A673 (cell line): ENCODE results near the gene CST8. TPM values are rescaled to one million over a fixed set of nuclear protein-coding genes. Genes with fewer than 3 reads are reported as not detected.

Source experiments
- BruUV-seq: library from RNA; stranded (reverse); fragments of 400-500 nt; replicated peaks from 2 replicates; lab custom pipeline; 2021; lab: Mats Ljungman, UMichigan
- CTCF ChIA-PET: fragments of 300-600 bp; sonication (Branson Sonifier 250); formaldehyde crosslinking; loops from one replicate; lab custom pipeline; 2022; ENCODE audit warnings: antibody characterized with exemption; lab: Charles Lee
- POLR2A ChIA-PET: fragments of 300-600 bp; sonication (Branson Sonifier 250); formaldehyde crosslinking; loops from one replicate; lab custom pipeline; 2022; ENCODE audit warnings: antibody characterized with exemption; ENCODE audit not compliant: low non-redundant PET; lab: Charles Lee
- DNase-seq: peaks from one replicate; pipeline ENCODE4 v3.0.0-alpha.2; 2015; ENCODE audit warnings: low spot score
- H3K27ac ChIP-seq: fragments of 200-600 bp; sonication (generic); 2 replicates; pipeline ENCODE4 v1.5.1; 2016; ENCODE audit warnings: mixed run types, low read depth, mild to moderate bottlenecking, mixed read lengths, antibody characterized with exemption, low read length; ENCODE audit not compliant: poor library complexity, severe bottlenecking
- H3K27me3 ChIP-seq: fragments of 200-600 bp; sonication (generic); replicated peaks from 2 replicates; pipeline ENCODE4 v1.6.1; 2017; ENCODE audit warnings: mixed run types, low read depth, mild to moderate bottlenecking, mixed read lengths, antibody characterized with exemption, low read length; ENCODE audit not compliant: insufficient read depth, poor library complexity
- H3K36me3 ChIP-seq: fragments of 200-600 bp; sonication (generic); 2 replicates; pipeline ENCODE4 v1.6.1; 2016; ENCODE audit warnings: mixed run types, mild to moderate bottlenecking, mixed read lengths, antibody characterized with exemption, low read length; ENCODE audit not compliant: insufficient read depth, poor library complexity, severe bottlenecking
- H3K4me1 ChIP-seq: fragments of 200-600 bp; sonication (generic); 2 replicates; pipeline ENCODE4 v1.6.1; 2017; ENCODE audit warnings: mixed run types, mild to moderate bottlenecking, mixed read lengths, antibody characterized with exemption, low read length; ENCODE audit not compliant: insufficient read depth, poor library complexity, severe bottlenecking
- H3K4me3 ChIP-seq: fragments of 200-600 bp; sonication (generic); 2 replicates; pipeline ENCODE4 v1.5.1; 2016; ENCODE audit warnings: low read depth, mixed run types, mild to moderate bottlenecking, mixed read lengths, low read length; ENCODE audit not compliant: poor library complexity, severe bottlenecking
- H3K9me3 ChIP-seq: fragments of 200-600 bp; sonication (generic); 2 replicates; pipeline ENCODE4 v1.6.1; 2016; ENCODE audit warnings: mixed run types, low read depth, mild to moderate bottlenecking, mixed read lengths, antibody characterized with exemption, low read length; ENCODE audit not compliant: poor library complexity, severe bottlenecking
- EZH2 ChIP-seq: fragments of 200-600 bp; sonication (generic); IDR thresholded peaks from 2 replicates; pipeline ENCODE4 v1.6.1; 2017; ENCODE audit warnings: borderline replicate concordance, low read depth, mild to moderate bottlenecking, mixed read lengths, antibody characterized with exemption, low read length; ENCODE audit not compliant: poor library complexity, severe bottlenecking
- intact Hi-C: fragments of 100-400 bp; cut with micrococcal nuclease; formaldehyde crosslinking; loops from one replicate; pipeline ENCODE4 v1.10.0; 2022; ENCODE audit not compliant: unreplicated experiment
- total RNA-seq: library from RNA; stranded (reverse); gene quantifications from 2 replicates; pipeline ENCODE4 v1.2.3, GENCODE V29; 2021
- TF ChIP-seq, protein P1 (sequence below): fragments of 300-800, 200-600 bp; sonication (generic); conservative IDR thresholded peaks from 2 replicates; pipeline ENCODE4 v1.5.1; 2017; ENCODE audit warnings: low read depth, mild to moderate bottlenecking, antibody characterized with exemption, low read length, moderate library complexity, mixed read lengths

Gene CST8
- total RNA-seq, 1 experiment from 2014 or later, result not detected

DNA sequence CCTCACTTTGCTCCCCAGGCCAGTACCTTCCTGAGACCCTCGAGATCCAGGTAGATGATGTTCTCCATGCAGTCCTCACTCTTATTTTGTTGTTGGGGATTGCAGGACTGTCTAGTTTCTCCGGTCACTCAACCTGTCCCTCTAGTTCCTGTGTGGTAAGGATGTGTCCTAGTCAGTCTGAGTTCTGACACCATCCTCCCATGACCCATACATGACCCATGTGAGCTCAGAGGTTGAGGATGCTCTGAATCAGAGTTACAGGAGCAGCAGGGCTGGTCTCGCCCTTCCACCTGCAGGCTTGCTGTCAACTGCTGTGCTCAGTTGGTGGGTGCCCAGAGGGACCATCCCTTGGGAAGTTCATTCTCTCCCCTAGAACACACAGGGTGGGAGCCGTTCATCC lies 11.9 kb upstream of the CST8 start:
- ChIA-PET POLR2A (no interaction called here), CTCF (no interaction called here)
- H3K27ac ChIP-seq, result no peak overlapping the region
- TF ChIP-seq EZH2, result no peak
- TF ChIP-seq, protein P1, sequence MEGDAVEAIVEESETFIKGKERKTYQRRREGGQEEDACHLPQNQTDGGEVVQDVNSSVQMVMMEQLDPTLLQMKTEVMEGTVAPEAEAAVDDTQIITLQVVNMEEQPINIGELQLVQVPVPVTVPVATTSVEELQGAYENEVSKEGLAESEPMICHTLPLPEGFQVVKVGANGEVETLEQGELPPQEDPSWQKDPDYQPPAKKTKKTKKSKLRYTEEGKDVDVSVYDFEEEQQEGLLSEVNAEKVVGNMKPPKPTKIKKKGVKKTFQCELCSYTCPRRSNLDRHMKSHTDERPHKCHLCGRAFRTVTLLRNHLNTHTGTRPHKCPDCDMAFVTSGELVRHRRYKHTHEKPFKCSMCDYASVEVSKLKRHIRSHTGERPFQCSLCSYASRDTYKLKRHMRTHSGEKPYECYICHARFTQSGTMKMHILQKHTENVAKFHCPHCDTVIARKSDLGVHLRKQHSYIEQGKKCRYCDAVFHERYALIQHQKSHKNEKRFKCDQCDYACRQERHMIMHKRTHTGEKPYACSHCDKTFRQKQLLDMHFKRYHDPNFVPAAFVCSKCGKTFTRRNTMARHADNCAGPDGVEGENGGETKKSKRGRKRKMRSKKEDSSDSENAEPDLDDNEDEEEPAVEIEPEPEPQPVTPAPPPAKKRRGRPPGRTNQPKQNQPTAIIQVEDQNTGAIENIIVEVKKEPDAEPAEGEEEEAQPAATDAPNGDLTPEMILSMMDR, result no peak
- intact Hi-C loops, result no loop called here
- no peaks in the 10 kb centered on the region for H3K4me1 ChIP-seq
- BruUV-seq, result no TSS peak
- no peaks in the 10 kb centered on the region for H3K36me3 ChIP-seq
- no peaks in the 10 kb centered on the region for H3K9me3 ChIP-seq
- H3K4me3 ChIP-seq, result no peak overlapping the region
- no peaks in the 10 kb centered on the region for H3K27me3 ChIP-seq
- no peak for DNase-seq

DNA sequence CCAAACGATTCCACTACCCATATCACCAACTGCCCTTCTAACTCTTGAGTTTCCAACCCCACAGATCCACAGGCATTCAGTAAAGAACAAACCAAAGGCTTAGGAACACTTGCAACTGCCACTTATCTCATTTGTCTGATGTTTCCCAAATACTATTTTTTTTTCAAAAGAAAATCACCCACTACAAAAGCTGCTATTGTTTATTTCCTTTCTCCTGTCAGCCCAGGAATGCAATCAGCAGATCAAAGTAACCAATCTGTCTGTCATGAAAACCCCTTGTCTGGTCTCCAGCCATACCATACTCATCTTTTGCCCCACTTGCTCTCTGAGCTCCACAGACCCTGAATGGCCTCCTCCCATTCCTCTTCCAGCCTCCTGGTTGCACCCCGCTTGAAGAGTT lies 8.8 kb upstream of the CST8 start:
- DNase-seq, result no peak
- BruUV-seq, result no TSS peak
- ChIA-PET CTCF (no interaction called here), POLR2A (no interaction called here)
- H3K27ac ChIP-seq, result no peak overlapping the region
- H3K36me3 ChIP-seq, result no peaks in the 10 kb centered on the region
- H3K4me1 ChIP-seq, result no peaks in the 10 kb centered on the region
- no peak overlapping the region for H3K4me3 ChIP-seq
- intact Hi-C loops, result no loop called here
- H3K27me3 ChIP-seq, result no peaks in the 10 kb centered on the region
- no peaks in the 10 kb centered on the region for H3K9me3 ChIP-seq
- no peak for TF ChIP-seq EZH2
- TF ChIP-seq, protein P1, result no peak

DNA sequence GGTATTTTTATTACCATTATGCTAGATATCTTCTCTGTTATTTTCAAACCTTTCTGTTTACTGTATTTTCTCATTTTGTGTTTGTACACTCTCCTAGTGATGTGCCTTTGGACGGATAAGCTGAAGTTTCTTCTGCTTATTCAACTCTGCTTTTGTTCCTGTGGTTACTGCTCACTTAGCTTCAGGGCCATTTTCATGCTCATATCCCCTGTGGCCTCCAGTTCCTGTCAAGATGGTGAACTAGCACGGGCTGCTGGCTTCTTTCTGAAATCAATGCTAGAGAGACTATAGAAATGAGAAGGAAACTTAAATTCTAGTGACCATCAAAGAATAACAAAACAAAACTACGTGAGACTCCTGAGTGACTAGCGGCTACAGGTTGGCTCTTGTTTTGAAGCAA lies 6.8 kb upstream of the CST8 start:
- Histone ChIP-seq H3K27ac (no peak overlapping the region), H3K36me3 (no peaks in the 10 kb centered on the region), H3K4me3 (no peak overlapping the region), H3K27me3 (no peaks in the 10 kb centered on the region), H3K9me3 (no peaks in the 10 kb centered on the region), H3K4me1 (no peaks in the 10 kb centered on the region)
- POLR2A ChIA-PET, result no interaction called here
- TF ChIP-seq, protein P1, result no peak
- DNase-seq, result no peak
- CTCF ChIA-PET, result no interaction called here
- intact Hi-C loops, result no loop called here
- no TSS peak for BruUV-seq
